ENCODE results near the gene CDK11B. TPM values are rescaled to one million over a fixed set of nuclear protein-coding genes. Genes with fewer than 3 reads are reported as not detected.

The CDK11B gene
- total RNA-seq, 1 donor from 2014 or later: 35.6 TPM

GRCh38 chr1:1628754-1629429 lies 29.9 kb downstream of the CDK11B start:
- intact Hi-C loops (cut with micrococcal nuclease): no loop called here

GRCh38 chr1:1627829-1628753 lies 30.7 kb downstream of the CDK11B start:
- intact Hi-C loops (cut with micrococcal nuclease): no loop called here

GRCh38 chr1:1627261-1627828 lies 31.5 kb downstream of the CDK11B start:
- intact Hi-C loops (cut with micrococcal nuclease): no loop called here

- intact Hi-C loops (cut with micrococcal nuclease): no loop called here
Observed at GRCh38 chr1:1626207-1627141, 32.3 kb downstream of the CDK11B start.

GRCh38 chr1:1625824-1626206 lies 33.0 kb downstream of the CDK11B start:
- intact Hi-C loops (cut with micrococcal nuclease): no loop called here

- intact Hi-C loops (cut with micrococcal nuclease): no loop called here
Observed at GRCh38 chr1:1625404-1625775, 33.4 kb downstream of the CDK11B start.

- intact Hi-C loops (cut with micrococcal nuclease): no loop called here
Observed at GRCh38 chr1:1624443-1625403, 34.1 kb downstream of the CDK11B start.

GRCh38 chr1:1623631-1624442 lies 35.0 kb downstream of the CDK11B start:
- intact Hi-C loops (cut with micrococcal nuclease): no loop called here

GRCh38 chr1:1623181-1623630 lies 35.6 kb downstream of the CDK11B start:
- intact Hi-C loops (cut with micrococcal nuclease): no loop called here

GRCh38 chr1:1622788-1623094 lies 36.1 kb downstream of the CDK11B start:
- intact Hi-C loops (cut with micrococcal nuclease): no loop called here

GRCh38 chr1:1622010-1622787 lies 36.6 kb downstream of the CDK11B start:
- intact Hi-C loops (cut with micrococcal nuclease): no loop called here

- intact Hi-C loops (cut with micrococcal nuclease): no loop called here
Observed at GRCh38 chr1:1621173-1622009, 37.4 kb downstream of the CDK11B start.

- intact Hi-C loops (cut with micrococcal nuclease): no loop called here
Observed at GRCh38 chr1:1620433-1621139, 38.2 kb downstream of the CDK11B start.

GRCh38 chr1:1619917-1620361 lies 38.9 kb downstream of the CDK11B start:
- intact Hi-C loops (cut with micrococcal nuclease): no loop called here

GRCh38 chr1:1618396-1619068 lies 40.3 kb downstream of the CDK11B start:
- intact Hi-C loops (cut with micrococcal nuclease): no loop called here

GRCh38 chr1:1617925-1618324 lies 40.9 kb downstream of the CDK11B start:
- intact Hi-C loops (cut with micrococcal nuclease): no loop called here

Measured in T-helper 2 cell treated with Interferon-gamma antibody and Interleukin-4, amounts not matched to agents 100 ng/mL and 5 ng/mL, for 36 hours (primary cell).